SHP77 (cell line): ENCODE results near the gene CCDC50.

Source experiments
- DNase-seq, 2 experiments: peaks; one replicate each; lab custom pipeline; 2025; lab: John Stamatoyannopoulos, UW

The CCDC50 gene

GRCh38 chr3:191328962-191329653 lies at the start of gene CCDC50:
CCDC50 (plus strand) TSS chr3:191329394; CDS start chr3:191329675, 281 bp downstream.
- peak; percentile 35 to 74 for DNase-seq

- no peak for DNase-seq
Observed at GRCh38 chr3:191280111-191280510, 49.1 kb upstream of the CCDC50 start.

- DNase-seq, result no peak
Observed at GRCh38 chr3:191280882-191281281, 48.3 kb upstream of the CCDC50 start.

- no peak for DNase-seq
Observed at GRCh38 chr3:191282251-191283185, 46.7 kb upstream of the CCDC50 start.

GRCh38 chr3:191283400-191283799 lies 45.8 kb upstream of the CCDC50 start:
- DNase-seq, result no peak

- DNase-seq, result no peak
Observed at GRCh38 chr3:191290311-191291025, 38.7 kb upstream of the CCDC50 start.

GRCh38 chr3:191292243-191293015 lies 36.8 kb upstream of the CCDC50 start:
- no peak for DNase-seq

- DNase-seq, result no peak
Observed at GRCh38 chr3:191294291-191294690, 34.9 kb upstream of the CCDC50 start.

GRCh38 chr3:191296041-191296541 lies 33.1 kb upstream of the CCDC50 start:
- DNase-seq, result no peak

- DNase-seq, result no peak
Observed at GRCh38 chr3:191298846-191299245, 30.3 kb upstream of the CCDC50 start.

- DNase-seq, result no peak
Observed at GRCh38 chr3:191300422-191300821, 28.8 kb upstream of the CCDC50 start.

- DNase-seq, result no peak
Observed at GRCh38 chr3:191301017-191301416, 28.2 kb upstream of the CCDC50 start.

- DNase-seq, result no peak
Observed at GRCh38 chr3:191301782-191302411, 27.3 kb upstream of the CCDC50 start.

- no peak for DNase-seq
Observed at GRCh38 chr3:191302451-191302850, 26.7 kb upstream of the CCDC50 start.

GRCh38 chr3:191303596-191303995 lies 25.6 kb upstream of the CCDC50 start:
- no peak for DNase-seq

GRCh38 chr3:191306428-191306827 lies 22.8 kb upstream of the CCDC50 start:
- DNase-seq, result no peak

GRCh38 chr3:191307341-191307740 lies 21.9 kb upstream of the CCDC50 start:
- no peak for DNase-seq

- DNase-seq, result no peak
Observed at GRCh38 chr3:191313296-191313695, 15.9 kb upstream of the CCDC50 start.

- DNase-seq, result no peak
Observed at GRCh38 chr3:191314109-191314728, 15.0 kb upstream of the CCDC50 start.

- DNase-seq, result no peak
Observed at GRCh38 chr3:191316876-191317603, 12.2 kb upstream of the CCDC50 start.
